DMS 273 treated with DMSO at 0.1 percent for 48 hours (cell line): ENCODE data around the gene RENBP.

Experiments
- DNase-seq: peaks from one replicate; lab custom pipeline; 2025; lab: John Stamatoyannopoulos, UW

The RENBP gene

DNA sequence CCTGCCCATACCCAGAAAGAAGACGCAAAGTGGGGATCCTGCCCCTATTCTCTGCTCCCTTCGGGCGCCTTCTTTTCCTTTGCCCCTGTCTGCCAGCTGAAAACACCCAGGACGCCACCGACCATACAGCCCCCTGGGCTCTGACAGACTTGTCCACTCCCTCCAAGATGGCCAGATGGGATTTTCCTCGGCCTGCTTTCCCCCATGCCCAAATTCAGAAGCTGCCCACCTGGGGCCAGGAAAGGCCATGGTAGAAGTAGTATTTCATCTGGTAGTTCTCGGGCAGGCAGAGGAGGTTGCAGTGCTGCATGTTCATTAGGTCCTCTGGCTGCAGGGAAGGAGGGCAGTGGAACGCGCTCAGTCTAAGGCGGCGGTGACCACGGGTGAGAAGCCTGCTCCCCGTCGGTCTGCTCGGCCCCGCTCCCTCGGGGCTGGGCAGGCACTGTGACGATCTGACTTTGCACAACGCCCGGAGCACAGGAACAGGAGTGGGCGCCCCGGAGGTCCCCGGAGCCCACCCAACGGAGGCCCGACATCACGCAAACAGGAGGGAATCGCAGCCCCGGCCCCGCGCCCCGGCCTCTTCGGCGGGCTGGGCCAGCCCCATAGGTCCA, 10.2 kb downstream of the RENBP start:
- no peak for DNase-seq

DNA sequence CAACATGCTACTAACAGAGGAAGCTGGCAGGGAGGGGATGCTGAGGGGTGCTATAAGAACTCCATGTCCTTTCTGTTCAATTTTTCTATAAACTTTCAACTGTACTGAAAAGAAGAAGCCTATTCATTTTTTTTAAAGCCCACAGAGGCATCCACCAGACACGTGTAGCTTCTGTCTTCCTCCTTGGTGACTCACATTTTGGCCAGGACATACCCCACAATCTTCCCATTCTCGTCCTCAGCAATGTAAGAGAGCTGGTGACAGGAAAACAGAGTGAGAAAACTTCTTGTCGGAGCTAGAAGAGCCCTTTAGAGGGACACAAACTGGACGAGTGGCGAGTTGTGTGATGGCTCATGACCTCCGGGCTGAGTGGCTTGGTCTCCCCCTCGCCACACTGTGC, 10.7 kb downstream of the RENBP start:
- no peak for DNase-seq

DNA sequence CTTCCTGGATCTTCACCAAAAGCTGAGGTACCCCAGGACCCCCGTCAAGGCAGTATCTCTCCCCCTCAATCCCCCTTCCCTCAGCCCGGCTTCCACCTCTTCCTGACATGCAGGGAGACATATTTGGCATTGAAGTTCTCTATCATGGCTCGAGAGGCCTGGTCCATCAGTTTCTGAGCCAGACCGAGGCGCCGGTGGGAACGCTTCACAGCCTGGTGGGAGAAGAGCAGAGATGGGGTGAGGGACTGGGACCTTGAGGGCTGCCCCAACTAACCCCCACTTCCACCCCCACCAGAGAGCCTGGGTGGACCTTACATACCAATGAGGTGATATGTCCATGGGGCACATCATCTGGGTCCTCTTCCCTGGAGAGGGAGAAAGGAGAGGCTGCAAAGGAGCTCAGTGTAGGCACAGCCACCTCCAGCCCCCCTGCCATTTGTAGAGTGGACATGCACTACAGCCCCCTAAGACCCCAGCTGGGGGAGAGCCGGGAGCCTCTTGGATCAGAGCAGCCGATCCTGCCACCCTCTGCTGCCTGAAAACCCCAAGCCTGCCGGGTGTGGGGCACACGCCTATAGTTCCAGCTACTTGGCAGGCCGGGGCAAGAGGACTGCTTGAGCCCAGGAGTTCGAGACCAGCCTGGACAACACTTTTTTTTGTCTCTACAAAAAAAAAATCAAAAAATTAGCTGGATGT, 12.1 kb downstream of the RENBP start:
- DNase-seq = no peak

DNA sequence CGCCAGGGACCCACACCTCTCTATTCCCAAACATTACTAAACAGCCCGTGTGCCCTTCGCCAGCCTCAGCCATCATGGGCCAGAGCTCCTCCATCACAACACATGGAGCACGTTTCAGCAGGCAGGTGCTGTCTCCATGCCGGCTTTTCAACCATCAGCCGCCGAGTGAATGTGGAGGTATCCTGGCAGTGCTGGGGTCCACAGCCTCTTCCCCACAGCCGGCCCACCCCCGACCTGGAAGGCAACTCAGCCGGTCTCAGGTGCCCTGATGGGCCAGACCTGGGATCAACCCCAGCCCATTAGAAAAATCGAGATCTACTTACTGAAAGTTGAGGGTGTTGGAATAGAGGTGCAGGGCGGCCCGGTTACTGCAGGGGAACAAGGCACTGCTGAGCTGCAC, 12.7 kb downstream of the RENBP start:
- DNase-seq = no peak

DNA sequence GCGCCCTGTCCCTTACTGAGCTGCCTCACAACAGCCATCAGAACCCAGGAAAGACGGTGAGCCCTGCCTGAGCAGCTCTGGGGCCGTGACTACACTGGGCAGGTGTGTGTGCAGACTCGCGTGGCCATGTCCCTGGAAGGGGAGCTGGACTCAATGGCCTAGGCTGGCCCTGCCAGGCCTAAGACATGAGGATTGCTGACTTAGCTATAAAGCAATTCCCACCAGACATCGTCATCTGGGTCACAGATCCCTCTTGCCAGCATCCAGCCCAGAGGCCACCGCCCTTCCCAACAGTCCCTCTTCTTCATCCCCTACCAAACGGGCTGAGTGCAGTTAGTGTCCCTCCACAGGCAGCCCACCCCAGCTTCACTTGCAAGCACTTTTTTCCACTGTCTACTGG, 13.3 kb downstream of the RENBP start:
- DNase-seq = no peak

DNA sequence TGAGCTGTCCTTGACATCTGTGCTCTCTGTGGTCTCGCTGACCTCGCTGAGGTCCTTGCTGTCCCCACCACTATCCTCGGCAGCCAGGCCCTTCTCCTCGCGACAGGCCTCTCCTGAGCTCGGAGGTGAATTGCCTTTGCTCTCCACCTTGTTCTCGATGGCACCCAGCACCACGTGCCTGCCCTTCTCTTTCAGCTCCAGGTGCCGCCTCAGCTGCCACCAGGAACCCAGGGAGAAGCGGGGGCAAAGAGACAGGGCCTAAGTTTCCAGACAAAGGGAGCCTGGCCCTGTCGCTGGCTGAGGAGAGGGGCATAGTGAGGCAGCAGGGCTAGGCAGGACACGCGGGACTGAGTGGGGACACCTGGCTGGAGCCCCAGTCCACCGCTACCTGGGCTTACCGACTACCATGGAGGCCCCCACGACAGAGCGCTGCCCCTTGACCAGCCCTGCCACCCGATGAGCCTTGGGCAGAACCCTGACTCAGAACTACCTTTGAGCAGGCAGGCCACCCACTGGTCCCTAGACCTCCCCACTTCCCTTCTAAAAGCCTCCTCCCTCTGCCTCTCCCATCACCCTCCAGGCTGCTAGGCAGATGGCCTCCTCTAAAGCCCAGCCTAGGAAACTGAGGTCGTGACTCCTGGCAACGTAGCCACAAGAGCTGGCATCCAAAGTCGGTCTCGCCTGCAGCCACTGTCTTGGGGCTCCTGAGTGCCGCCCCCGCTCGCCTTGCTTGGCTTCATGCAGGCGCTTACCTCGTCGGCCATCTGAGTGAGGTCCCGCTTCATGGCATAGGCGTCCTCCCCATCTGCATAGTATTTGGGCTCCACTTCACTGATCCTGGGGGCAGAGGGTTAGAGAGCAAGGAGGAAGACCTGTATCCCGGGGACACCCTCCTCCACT, 14.2 kb downstream of the RENBP start:
- DNase-seq = no peak

DNA sequence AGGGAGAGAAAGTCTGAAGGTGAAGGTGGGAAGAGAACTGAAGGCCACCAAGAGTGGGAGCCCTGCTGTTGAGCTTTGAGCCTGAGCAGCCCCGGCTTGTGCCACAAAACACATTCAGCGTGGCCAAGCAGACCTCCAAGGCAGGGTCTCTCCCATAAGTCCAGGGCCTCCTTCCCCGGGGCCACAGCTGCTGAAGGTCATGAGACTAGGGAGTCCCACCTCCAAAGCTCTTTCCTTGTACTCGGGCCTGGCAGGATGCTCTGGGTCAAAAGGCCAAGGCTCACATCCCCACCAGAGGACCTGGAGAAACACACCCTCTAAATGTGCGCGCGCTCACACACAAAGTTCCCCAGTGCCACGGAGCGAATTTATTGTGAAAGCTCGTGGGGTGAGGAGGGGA, 14.9 kb downstream of the RENBP start:
- no peak for DNase-seq

DNA sequence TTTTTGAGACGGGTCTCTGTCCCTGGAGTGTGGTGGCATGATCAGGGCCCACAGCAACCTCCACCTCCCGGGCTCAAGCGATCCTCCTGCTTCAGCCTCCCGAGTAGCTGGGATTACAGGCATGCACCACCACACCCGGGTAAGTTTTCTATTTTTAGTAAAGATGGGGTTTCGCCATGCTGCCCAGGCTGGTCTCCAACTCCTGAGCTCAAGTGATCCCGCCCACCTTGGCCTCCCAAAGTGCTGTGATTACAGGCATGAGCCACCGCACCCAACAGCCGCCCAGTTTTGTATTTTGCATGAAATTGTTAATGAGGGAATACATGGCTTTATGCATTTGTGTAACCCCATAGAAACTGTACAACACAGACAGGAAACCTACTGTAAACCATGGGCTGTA, 15.6 kb downstream of the RENBP start:
- DNase-seq = no peak

DNA sequence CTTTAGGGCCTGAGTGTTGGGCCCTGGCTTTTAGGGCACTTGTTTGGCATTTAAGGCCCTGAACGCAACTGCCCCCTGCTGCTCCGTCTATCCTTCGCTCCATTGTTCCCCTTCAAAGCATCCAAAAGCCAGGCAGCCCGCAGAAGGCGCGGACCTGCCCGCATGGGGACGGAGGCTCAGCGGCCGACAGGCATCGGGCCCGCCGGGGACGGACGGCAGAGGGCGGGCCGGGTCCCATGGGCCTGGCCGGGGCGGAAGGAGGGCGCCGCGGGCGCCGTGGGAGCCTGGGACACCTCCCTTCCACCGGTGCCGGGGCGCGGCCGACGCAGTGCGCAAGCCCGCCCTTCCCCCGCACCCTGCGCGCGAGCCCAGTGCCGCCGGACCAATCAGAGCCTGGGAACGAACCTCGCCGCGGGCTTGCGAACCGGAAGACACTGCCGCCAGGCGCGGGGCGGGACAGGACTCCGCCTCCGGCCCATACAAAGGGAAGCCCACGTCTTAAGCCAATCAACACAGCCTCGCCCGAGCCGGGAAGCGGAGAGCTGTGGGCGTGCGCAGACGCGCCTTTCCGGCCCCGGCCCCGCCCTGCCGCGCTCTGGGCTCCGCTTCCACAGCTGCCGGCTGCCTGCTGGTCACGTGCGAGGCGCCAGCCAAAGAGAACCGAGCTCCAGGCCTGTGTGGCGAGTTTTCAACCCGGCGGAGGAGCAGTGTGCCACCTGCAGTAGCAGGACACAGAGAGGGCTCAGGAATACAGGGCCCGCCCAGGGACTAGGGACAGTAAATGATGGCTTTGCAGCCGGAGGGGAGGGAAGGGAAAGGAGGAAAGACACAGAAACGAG, 16.3 kb downstream of the RENBP start:
- peak; percentile 99 for DNase-seq

DNA sequence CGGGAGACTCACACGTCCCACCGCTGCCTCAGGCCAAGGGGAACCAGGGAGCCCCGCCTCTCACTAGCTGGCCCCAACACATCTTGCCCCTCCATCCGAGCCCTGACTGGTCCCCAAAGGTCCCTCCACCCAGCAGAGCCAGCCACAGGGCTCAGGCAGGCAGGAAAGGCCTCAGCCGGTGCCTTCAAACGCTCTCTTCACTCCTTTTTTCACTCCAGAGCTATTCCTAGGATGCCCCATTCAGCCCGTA, 16.8 kb downstream of the RENBP start:
- no peak for DNase-seq

DNA sequence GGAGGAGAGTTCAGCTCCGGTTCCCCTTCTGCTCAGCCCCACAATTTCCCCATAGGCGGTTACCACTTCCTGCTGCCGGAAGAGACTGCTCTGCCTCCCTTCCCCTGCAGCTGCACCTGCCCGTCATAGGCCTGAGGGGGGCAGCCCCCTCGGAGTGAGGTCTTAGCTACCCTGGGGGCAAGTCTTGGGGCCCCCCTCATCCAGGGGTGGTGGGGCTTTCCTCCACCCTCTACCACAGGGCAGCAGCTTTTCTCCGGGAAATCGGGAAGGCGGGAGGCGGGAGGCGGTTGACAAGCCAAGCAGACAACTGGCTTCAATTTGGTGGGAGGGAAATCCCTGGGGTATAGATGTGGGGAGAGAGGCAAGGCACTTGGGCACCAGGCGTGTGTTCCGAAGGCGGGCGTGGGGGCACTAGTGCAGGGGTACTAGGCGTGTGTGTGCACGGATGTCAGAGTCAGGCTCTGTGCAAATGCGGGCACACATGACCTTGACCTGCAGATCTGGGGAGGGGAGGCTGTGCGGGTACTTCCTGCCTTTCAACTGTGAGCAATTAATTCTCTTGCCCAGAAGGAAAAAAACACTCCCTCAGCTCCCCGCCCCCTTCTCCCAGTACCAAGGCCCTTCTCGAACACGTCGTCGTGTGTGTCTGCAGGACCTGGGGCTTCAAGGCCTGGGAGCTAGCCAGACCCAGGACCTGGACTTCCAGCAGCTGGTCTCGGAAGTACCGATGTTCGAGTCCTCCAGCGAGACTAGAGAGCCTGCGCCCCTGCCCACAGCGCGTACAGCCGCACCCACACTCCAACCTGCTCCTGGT, 17.4 kb downstream of the RENBP start:
- no peak for DNase-seq

DNA sequence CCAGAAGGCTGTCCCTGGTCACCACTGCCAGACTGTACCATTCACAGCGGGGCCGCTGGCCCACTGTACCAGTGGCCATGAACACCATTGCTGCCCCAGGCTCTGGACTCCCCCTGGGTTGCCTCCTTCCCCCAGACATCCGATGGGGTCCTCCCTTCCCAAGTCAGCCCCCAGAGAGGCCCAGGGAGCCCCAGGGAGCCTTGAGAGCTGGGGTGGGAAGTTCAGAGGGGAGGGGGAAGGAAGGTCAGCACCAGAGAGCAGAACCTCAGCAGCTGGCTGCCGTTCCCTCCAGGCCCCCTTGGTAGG, 17.9 kb downstream of the RENBP start:
- DNase-seq = no peak

DNA sequence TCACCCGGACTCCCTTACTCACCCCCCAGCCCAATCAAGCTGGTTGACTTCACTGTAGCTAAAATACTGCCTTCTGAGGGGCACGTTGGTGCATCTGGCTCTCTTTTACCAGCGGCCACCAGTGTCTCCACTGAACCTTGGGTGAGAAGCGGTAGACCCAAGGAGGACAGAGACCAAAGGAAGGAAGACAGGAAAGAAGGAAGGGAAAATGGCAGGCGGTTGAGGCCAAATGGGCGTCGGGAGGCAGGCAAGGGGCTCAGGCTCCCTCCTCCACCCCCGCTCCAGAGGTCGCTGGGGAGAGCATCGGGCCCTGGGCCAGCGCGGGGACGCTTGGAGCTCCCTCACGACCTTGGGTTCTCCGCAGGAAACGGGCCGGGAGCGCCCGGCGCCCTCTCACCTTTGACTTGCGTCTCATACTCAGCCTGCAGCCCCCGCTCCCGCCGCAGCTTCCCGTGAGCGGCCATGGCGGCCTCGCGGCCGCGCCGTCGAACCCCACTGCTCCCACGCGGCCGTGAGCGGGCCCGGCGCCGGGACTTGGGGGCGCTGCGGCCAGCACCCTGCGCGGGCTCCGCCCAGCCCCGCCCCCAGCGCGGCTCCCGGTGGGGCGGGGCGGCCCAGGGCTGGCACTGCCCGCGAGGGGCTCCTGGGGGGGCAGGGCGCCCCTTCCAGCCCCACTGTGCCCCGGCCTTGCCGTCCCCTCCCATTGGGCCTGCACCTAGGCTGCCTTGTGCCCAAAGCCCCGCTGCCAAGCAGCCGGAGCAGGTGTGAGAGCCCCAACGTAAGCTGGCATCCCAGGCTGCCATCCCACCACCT, 18.5 kb downstream of the RENBP start, which contains the start of gene ARHGAP4:
Gene ARHGAP4, minus strand, starts transcription at position 526 of the 813 bp plus-strand sequence. Its CDS starts 62 bp downstream, at position 464.
- no peak for DNase-seq

DNA sequence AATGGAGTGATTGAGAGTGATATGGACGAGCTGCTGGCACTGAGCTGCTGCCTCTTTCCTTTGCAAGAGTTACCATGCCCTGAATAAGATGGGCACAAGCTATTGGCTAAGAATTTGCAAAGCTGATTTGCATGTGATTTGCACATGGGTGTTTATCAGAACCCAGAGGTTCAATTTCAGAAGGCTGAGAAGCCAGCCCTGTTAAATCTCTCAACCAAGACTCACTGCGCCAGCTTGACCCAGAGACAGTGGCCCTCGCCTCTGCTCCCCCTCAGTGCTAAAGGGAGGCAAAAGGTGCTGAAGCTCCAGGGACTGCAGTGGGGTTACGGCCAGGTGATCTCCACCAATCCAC, 19.1 kb downstream of the RENBP start:
- no peak for DNase-seq

DNA sequence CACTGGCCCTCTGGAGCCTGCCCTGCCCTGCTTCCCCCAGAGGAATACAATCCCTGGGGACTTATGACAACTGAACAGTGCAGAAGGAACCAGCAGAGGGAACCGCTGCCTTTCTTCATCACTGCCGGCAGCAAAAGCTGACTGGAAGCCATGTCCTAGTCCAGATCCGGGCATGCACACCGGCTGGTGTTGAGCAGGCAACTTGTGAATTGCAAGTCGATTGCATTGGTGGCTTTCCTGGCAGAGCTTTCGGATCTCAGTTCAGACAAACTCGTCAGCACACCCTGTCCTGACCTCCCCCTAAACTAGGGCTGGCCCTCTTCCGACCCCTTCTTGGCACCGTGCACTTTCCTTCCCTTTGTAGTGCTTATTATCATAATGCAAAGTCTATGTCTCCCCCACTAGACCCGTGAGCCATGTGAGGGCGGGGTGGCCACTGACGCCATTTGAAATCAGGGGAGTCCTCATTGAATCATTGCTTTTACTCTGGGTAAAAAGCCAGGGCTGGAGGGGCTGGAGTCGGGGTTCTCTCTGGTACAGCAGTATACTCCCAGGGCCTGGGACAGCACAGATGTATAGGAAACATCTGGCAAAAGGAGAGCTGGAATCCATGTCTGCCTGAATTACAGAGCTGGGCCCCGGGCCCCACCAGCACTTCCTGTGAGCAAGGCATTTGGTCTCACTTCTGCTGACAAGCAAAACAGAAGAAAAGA, 20.1 kb downstream of the RENBP start:
- DNase-seq = peak; percentile 37

DNA sequence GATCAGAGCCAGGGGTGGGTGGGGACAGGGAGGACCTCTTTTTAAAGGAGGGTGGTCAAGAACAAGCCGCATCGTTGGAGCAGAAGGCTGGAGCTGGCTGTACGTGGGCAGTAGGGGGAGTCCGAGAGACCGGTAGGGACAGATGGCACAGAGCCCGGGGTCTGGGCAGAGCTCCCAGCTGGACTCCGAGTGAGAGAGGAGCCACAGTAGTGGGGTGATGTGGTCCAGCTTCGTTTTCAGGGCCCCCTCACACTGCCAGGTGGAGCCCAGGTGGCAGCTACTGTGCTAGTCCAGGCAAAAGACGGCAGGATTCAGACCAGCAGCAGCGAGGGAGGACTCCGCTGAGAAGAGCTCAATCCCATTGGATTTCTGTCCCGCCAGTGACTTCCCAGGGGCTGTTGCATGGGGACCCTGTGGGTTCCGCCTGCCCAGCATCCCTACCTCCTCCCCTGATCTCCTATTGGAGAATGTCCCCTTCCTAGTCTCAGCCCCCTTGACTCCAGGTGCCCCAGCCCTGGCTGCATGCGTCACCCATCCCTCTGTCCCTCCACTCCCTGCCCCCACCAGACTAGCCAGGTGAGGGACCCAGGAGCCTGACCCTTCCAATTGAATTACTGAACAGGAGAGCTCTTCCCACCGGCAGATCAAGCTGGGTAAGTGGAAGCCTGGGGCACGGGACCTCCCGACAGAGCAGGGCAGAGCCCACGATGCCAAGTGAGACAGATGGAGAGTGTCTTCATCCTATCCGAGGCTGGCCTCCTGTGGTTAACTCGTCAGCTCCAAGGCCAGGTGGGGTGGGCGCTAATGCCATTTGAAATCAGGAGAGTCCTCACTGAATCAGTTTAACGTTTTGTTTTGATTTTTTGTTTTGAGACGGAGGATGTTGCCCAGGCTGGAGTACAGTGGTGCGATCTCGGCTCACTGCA, 21.2 kb downstream of the RENBP start:
- peak; percentile 53 for DNase-seq

DNA sequence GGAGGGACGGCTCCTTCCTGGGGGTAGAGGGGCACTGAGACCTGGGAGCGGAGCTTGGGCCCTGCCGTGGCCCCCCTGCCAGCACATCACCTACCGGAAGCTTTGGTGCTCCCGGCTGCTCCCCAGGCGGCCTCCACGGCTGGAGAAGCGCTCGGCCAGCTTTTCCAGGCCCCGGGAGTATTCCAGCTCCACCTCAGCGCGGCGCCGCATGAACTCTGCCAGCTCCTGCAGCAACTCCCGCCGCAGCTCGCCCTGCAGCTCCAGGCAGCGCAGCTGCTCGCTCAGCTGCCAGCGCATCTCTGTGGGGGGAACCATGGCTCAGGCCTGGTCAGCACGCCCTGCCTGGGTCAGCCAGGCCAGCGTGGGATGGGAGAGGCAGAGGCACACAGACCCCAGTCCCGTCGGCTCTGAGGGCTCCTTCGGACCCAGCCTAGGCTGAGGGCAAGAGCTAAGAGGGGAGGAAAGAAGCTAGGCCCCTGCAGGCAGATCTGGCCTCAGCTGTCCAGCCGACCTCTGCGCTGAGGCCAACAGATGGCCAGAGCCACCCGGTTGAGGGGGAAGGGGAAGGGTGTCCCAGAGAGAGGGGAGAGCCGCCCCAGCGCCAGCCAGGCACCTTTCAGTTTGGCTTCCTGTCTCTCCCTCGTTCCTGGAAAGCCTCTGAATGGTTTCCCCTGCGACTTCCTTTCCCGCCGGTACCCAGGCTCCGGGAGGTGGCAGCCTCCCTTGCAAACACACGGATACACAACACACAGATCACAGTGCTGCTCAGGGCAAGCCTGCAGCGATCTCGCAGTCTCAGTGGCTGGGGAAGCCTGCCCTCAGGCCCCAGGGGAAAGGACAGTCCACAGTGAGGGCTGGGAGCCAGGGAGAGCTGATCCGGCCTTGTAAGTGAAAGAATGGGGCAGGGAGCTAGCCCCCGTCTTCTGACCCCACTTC, 22.7 kb downstream of the RENBP start:
- DNase-seq = peak; percentile 29

DNA sequence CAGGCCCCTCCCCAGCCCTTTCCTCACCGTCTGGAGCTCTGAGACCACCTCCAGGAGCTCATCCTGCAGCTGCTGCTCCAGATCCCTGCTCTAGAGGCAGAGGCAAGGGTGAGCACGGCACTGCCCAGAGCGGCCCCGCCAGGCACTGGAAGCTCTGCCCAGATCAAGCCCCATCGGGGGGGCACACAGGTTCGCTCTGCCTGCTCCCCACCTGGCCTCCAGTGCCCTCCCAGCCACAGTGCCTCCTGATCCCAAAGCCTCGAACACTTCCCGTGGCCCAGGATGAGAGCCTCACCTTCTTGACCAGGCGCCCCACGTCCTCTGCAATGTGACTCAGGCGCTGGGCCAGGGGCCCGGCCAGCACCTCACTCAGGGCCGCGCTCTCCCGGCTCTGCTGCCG, 23.4 kb downstream of the RENBP start:
- DNase-seq = no peak
